NT2/D1 (cell line): ENCODE results near the gene CSK.

Experiments used
- DNase-seq: peaks from one replicate; pipeline ENCODE4 v3.0.0-alpha.2; 2011; ENCODE audit warnings: low read depth, low spot score
- H3K27me3 ChIP-seq: 2 replicates; pipeline ENCODE4 v1.6.0; 2011; ENCODE audit warnings: mild to moderate bottlenecking; ENCODE audit not compliant: insufficient read length, insufficient read depth
- H3K36me3 ChIP-seq: 2 replicates; pipeline ENCODE4 v1.6.1; 2011; ENCODE audit warnings: mild to moderate bottlenecking, low read length, mixed read lengths; ENCODE audit not compliant: insufficient read depth, insufficient read length
- H3K4me1 ChIP-seq: 2 replicates; pipeline ENCODE4 v1.5.1; 2011; ENCODE audit not compliant: insufficient read depth, insufficient read length
- H3K4me3 ChIP-seq: 2 replicates; pipeline ENCODE4 v1.5.1; 2011; ENCODE audit warnings: low read depth; ENCODE audit not compliant: insufficient read length
- H3K9ac ChIP-seq: 2 replicates; pipeline ENCODE4 v1.6.0; 2011; ENCODE audit warnings: low read depth; ENCODE audit not compliant: insufficient read length
- H3K9me3 ChIP-seq: 2 replicates; pipeline ENCODE4 v1.5.1; 2011; ENCODE audit warnings: mild to moderate bottlenecking, low read length; ENCODE audit not compliant: insufficient read depth
- SUZ12 ChIP-seq: IDR thresholded peaks from 2 replicates; pipeline ENCODE4 v1.6.1; 2011; ENCODE audit not compliant: insufficient read length, insufficient read depth; ENCODE audit errors: extremely low read depth
- YY1 ChIP-seq: IDR thresholded peaks from 2 replicates; pipeline ENCODE4 v1.6.1; 2011; ENCODE audit not compliant: insufficient read length, insufficient read depth
- ZNF274 ChIP-seq: IDR thresholded peaks from 2 replicates; pipeline ENCODE4 v1.6.1; 2011; ENCODE audit warnings: mild to moderate bottlenecking, low read depth, low read length

CSK gene

DNA sequence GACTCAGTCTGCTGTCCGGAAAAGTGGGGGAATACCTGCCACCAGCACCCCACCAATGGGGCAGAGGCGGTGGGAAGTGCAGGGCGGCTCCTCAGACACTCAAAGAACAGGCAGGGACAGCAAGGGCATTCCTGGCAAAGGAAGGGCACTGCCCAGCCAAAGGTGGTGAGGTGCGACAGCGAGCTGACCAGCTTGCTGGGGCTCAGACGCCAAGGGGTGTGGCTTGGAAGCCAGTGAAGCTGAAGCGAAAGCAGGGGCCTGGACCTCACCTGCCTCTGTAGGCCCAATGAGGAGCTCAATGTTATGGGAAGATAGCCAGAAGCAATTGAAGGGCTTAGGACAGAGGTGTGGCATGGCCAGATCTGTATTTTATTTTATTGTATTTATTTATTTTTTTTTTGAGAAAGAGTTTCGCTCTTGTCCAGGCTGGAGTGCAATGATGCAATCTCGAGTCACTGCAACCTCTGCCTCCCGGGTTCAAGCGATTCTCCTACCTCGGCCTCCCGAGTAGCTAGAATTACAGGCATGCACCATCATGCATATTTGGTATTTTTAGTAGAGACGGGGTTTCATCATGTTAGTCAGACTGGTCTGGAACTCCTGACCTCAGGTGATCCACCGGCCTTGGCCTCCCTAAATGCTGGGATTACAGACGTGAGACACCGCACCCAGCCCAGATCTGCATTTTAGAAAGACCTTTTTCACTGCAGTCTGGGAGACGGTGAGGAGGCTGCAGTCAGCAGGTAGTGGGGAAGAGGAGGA lies 26.4 kb downstream of the CSK start:
- Histone ChIP-seq H3K36me3 (peaks cover 18% of the 10 kb centered on the region), H3K4me1 (peaks cover 20% of the 10 kb centered on the region), H3K27me3 (no peaks in the 10 kb centered on the region), H3K9ac (peak overlapping the region; percentile 4), H3K4me3 (no peak overlapping the region), H3K9me3 (no peaks in the 10 kb centered on the region)
- TF ChIP-seq YY1 (no peak), ZNF274 (no peak), SUZ12 (no peak)
- no peak for DNase-seq

- H3K36me3 ChIP-seq: peaks cover 12% of the 10 kb centered on the region
- peaks cover 19% of the 10 kb centered on the region for H3K4me1 ChIP-seq
- no peak overlapping the region for H3K4me3 ChIP-seq
- no peaks in the 10 kb centered on the region for H3K9me3 ChIP-seq
- no peak for DNase-seq
- no peaks in the 10 kb centered on the region for H3K27me3 ChIP-seq
- H3K9ac ChIP-seq: no peak overlapping the region
- TF ChIP-seq SUZ12: no peak
- TF ChIP-seq YY1: no peak
- TF ChIP-seq ZNF274: no peak
These were observed 27.0 kb downstream of the CSK start for GRCh38 chr15:74808840-74809229.

- Histone ChIP-seq H3K4me1 (peaks cover 19% of the 10 kb centered on the region), H3K9me3 (no peaks in the 10 kb centered on the region), H3K4me3 (no peak overlapping the region), H3K9ac (no peak overlapping the region), H3K36me3 (peaks cover 8% of the 10 kb centered on the region), H3K27me3 (no peaks in the 10 kb centered on the region)
- no peak for DNase-seq
- TF ChIP-seq ZNF274 (no peak), SUZ12 (no peak), YY1 (no peak)
These were observed 27.4 kb downstream of the CSK start for GRCh38 chr15:74809242-74809641.

GRCh38 chr15:74809956-74810355 lies 28.1 kb downstream of the CSK start:
- DNase-seq: no peak
- H3K27me3 ChIP-seq: no peaks in the 10 kb centered on the region
- H3K4me1 ChIP-seq: peaks cover 21% of the 10 kb centered on the region
- no peak overlapping the region for H3K4me3 ChIP-seq
- H3K9ac ChIP-seq: no peak overlapping the region
- H3K36me3 ChIP-seq: peaks cover 2% of the 10 kb centered on the region
- no peaks in the 10 kb centered on the region for H3K9me3 ChIP-seq
- TF ChIP-seq ZNF274 (no peak), SUZ12 (no peak), YY1 (no peak)

DNA sequence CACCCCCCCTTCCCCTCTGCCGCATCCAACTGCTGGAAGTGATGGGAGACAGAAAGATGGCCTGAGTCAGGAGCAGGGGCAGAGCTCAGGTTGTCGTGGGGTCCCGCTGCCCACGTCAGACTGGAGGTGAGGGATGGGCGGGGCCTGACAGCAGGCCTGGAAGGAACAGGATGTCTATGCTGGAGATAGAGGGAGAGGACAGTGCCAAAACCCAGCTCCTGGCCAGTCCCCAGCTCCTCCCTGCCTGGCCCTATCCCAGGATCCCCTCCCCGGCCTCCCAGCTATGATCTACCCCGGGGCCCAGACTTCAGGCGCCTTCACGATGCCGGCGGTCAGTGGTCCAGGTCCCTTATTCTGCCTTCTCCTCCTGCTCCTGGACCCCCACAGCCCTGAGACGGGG lies 30.7 kb downstream of the CSK start, which contains the start of gene LMAN1L:
TSS of gene LMAN1L (plus strand) at position 303 of the 400 bp plus-strand sequence. CDS start at position 323, 20 bp downstream.
- no peaks in the 10 kb centered on the region for H3K9me3 ChIP-seq
- H3K4me1 ChIP-seq: peaks cover 44% of the 10 kb centered on the region
- H3K4me3 ChIP-seq: no peak within 1 kb of the TSS
- no peaks in the 10 kb centered on the region for H3K36me3 ChIP-seq
- no peak for DNase-seq
- H3K27me3 ChIP-seq: no peaks in the 10 kb centered on the region
- peak within 1 kb of the TSS; percentile 13 for H3K9ac ChIP-seq
- TF ChIP-seq ZNF274 (no peak), YY1 (no peak), SUZ12 (no peak)

GRCh38 chr15:74815121-74815934 lies 33.4 kb downstream of the CSK start:
- TF ChIP-seq SUZ12 (no peak), YY1 (no peak), ZNF274 (no peak)
- H3K36me3 ChIP-seq: no peaks in the 10 kb centered on the region
- DNase-seq: no peak
- H3K4me1 ChIP-seq: peaks cover 48% of the 10 kb centered on the region
- H3K4me3 ChIP-seq: no peak overlapping the region
- no peaks in the 10 kb centered on the region for H3K27me3 ChIP-seq
- no peaks in the 10 kb centered on the region for H3K9me3 ChIP-seq
- H3K9ac ChIP-seq: no peak overlapping the region

- Histone ChIP-seq H3K4me3 (no peak overlapping the region), H3K9me3 (no peaks in the 10 kb centered on the region), H3K4me1 (peaks cover 54% of the 10 kb centered on the region), H3K36me3 (no peaks in the 10 kb centered on the region), H3K27me3 (no peaks in the 10 kb centered on the region), H3K9ac (no peak overlapping the region)
- TF ChIP-seq ZNF274: no peak
- no peak for TF ChIP-seq SUZ12
- TF ChIP-seq YY1: no peak
- no peak for DNase-seq
These were observed 34.1 kb downstream of the CSK start for GRCh38 chr15:74815961-74816360.
